ENCODE measurements around the gene PRDM7. TPM values are rescaled to one million over a fixed set of nuclear protein-coding genes. Genes with fewer than 3 reads are reported as not detected.
"Not testable (repeated sequence)": the region's sequence is repeated elsewhere in the genome, so short reads cannot be mapped to it uniquely, and the experiment has no call there.

The PRDM7 gene
- total RNA-seq, 1 donor from 2014 or later, result not detected

- H3K36me3 ChIP-seq, result no peaks in the 10 kb centered on the region
- no peak overlapping the region for H3K27ac ChIP-seq
- no peak for TF ChIP-seq CTCF (IDR thresholded peaks at IDR 0.05)
- DNase-seq (no peak), ATAC-seq (no peak)
- no peaks in the 10 kb centered on the region for H3K9me3 ChIP-seq
- no peak overlapping the region for H3K4me3 ChIP-seq
- H3K27me3 ChIP-seq, result no peaks in the 10 kb centered on the region
- intact Hi-C loops (cut with DNase I), result no loop called here
- H3K4me1 ChIP-seq, result no peaks in the 10 kb centered on the region
Observed at GRCh38 chr16:90011908-90012501, 65.1 kb downstream of the PRDM7 start.

- TF ChIP-seq CTCF (IDR thresholded peaks at IDR 0.05), result no peak
- no peaks in the 10 kb centered on the region for H3K27me3 ChIP-seq
- H3K4me3 ChIP-seq, result no peak overlapping the region
- intact Hi-C loops (cut with DNase I), result no loop called here
- H3K9me3 ChIP-seq, result no peaks in the 10 kb centered on the region
- no peaks in the 10 kb centered on the region for H3K36me3 ChIP-seq
- DNase-seq, result no peak
- no peaks in the 10 kb centered on the region for H3K4me1 ChIP-seq
- no peak overlapping the region for H3K27ac ChIP-seq
- no peak for ATAC-seq
Observed at GRCh38 chr16:90011508-90011819, 65.7 kb downstream of the PRDM7 start.

- Histone ChIP-seq H3K27me3 (no peaks in the 10 kb centered on the region), H3K27ac (no peak overlapping the region), H3K9me3 (no peaks in the 10 kb centered on the region), H3K36me3 (no peaks in the 10 kb centered on the region), H3K4me1 (no peaks in the 10 kb centered on the region), H3K4me3 (no peak overlapping the region)
- TF ChIP-seq CTCF (IDR thresholded peaks at IDR 0.05), result no peak
- intact Hi-C loops (cut with DNase I), result no loop called here
- DNase-seq (no peak), ATAC-seq (no peak)
Observed at GRCh38 chr16:90010676-90011507, 66.2 kb downstream of the PRDM7 start.

- H3K4me1 ChIP-seq, result no peaks in the 10 kb centered on the region
- H3K27ac ChIP-seq, result no peak overlapping the region
- H3K9me3 ChIP-seq, result no peaks in the 10 kb centered on the region
- no peak overlapping the region for H3K4me3 ChIP-seq
- intact Hi-C loops (cut with DNase I), result no loop called here
- DNase-seq (no peak), ATAC-seq (peak; percentile 7)
- no peaks in the 10 kb centered on the region for H3K36me3 ChIP-seq
- TF ChIP-seq CTCF (IDR thresholded peaks at IDR 0.05), result no peak
- H3K27me3 ChIP-seq, result no peaks in the 10 kb centered on the region
Observed at GRCh38 chr16:90009172-90009899, 67.8 kb downstream of the PRDM7 start.

- no peak for TF ChIP-seq CTCF (IDR thresholded peaks at IDR 0.05)
- H3K27me3 ChIP-seq, result no peaks in the 10 kb centered on the region
- no peaks in the 10 kb centered on the region for H3K36me3 ChIP-seq
- no peak for DNase-seq
- intact Hi-C loops (cut with DNase I), result no loop called here
- H3K9me3 ChIP-seq, result no peaks in the 10 kb centered on the region
- H3K4me3 ChIP-seq, result no peak overlapping the region
- no peak overlapping the region for H3K27ac ChIP-seq
- no peaks in the 10 kb centered on the region for H3K4me1 ChIP-seq
- peak; percentile 12 for ATAC-seq
Observed at GRCh38 chr16:90008708-90009145, 68.4 kb downstream of the PRDM7 start.

GRCh38 chr16:90007635-90008234 lies 69.4 kb downstream of the PRDM7 start:
- H3K9me3 ChIP-seq; H3K4me1 ChIP-seq; intact Hi-C loops (cut with DNase I); ATAC-seq; H3K27ac ChIP-seq; H3K4me3 ChIP-seq; DNase-seq; H3K27me3 ChIP-seq; H3K36me3 ChIP-seq: not testable (repeated sequence)
